GM21447 (cell line): ENCODE measurements around the gene SLC8B1.
A peak's percentile ranks its signal among the peaks of the same experiment; 100 is the strongest.
"Not testable (repeated sequence)": the region's sequence is repeated elsewhere in the genome, so short reads cannot be mapped to it uniquely, and the experiment has no call there.

Experiments used
- ATAC-seq: cut with Tn5 transposase; IDR thresholded peaks from one replicate; pipeline ENCODE4 v1.9.1; 2021; ENCODE audit not compliant: unreplicated experiment

The SLC8B1 gene

DNA sequence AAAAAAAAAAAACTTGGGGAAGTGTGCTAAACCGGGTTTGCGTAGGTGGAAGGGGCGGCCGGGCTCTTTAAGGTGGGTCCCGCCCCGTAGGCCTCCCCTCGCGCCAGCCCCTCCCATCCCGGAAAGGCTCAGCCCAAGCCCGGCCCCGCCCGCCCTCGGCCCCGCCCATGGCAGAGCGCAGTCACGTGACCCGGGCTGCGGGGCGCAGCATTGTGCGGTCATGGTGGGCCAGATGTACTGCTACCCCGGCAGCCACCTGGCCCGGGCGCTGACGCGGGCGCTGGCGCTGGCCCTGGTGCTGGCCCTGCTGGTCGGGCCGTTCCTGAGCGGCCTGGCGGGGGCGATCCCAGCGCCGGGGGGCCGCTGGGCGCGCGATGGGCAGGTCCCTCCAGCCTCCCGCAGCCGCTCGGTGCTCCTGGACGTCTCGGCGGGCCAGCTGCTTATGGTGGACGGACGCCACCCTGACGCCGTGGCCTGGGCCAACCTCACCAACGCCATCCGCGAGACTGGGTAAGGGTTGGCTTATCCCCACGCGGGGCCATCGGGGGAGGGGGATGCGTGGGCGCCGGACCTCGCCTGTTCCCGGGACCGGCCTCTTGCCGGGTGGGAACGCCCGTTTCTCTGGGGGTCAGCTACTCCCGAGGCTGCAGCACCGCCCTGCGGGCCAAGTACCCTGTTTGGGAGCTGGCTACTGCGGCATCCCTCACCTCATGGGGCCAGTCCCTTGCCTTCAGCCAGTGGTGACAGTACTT, 23.6 kb upstream of the SLC8B1 start, which contains the start of gene PLBD2:
Gene PLBD2 (plus strand): TSS at position 207 of the 752 bp plus-strand sequence. CDS start 14 bp downstream, at position 221.
- peak; percentile 82 for ATAC-seq

DNA sequence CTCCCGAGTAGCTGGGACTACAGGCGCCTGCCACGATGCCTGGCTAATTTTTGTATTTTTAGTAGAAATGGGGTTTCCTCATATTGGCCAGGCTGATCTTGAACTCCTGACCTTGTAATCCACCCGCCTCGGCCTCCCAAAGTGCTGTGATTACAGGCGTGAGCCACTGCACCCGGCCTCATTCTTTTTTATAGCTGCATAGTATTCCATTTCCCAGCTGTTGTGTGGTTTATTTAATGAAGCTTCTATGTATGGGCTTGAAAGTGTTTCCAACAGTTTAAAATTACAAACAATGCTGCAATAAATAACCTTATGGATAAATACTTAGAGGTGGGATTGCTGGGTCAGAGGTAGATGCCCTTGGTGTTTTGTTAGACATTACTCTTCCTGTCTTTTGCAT, 19.3 kb upstream of the SLC8B1 start:
- ATAC-seq, result not testable (repeated sequence)

DNA sequence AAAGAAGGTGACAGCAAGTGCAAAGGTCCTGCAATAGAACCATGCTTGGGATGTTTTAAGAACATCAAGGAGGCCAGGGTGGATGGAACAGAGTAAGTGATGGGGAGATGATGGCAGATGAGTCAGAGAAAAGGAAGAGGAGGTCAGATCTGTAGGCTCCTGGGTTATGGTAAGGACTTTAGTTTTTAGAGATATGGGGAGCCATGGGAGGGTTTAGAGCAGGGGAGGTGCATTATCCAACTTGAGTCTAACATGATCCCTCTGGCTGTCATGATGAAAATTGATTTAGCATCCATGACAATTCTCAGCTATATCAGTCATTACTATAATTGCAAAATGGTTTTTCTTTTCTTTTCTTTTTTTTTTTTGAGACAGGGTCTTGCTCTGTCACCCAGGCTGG, 16.2 kb upstream of the SLC8B1 start:
- ATAC-seq, result no peak

DNA sequence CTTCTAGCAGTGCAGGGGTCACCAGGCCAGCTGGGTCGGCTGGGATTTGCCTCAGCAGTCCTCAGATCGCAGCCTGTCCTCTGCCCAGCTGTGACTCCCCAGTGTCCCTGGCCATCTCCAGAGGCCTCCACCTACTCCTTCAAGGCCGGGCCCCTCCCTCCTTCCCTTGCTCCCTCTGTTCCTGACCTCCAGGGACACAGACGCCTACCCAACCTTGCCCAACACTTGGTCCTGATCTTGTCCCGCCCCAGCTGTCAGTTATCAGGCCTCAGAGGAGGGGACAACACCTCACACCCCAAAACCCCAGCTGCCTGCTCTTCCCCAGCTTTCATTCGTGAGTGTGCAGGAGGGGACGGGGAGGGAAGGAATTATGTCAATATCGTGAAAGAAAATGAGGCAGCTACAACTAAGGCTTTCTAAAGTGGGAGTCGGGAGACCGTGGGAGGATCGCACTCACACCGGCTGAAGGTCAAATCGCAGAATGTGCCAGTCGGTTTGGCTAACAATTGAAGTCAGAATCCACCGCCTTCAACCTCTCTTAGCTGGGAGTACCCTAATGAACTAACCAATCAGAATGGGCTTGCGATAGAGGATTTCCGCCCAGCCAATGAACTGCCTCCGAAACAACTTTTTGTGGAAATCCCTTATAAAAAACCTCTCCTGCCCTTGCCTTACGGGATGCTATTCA, 14.1 kb upstream of the SLC8B1 start:
- no peak for ATAC-seq

DNA sequence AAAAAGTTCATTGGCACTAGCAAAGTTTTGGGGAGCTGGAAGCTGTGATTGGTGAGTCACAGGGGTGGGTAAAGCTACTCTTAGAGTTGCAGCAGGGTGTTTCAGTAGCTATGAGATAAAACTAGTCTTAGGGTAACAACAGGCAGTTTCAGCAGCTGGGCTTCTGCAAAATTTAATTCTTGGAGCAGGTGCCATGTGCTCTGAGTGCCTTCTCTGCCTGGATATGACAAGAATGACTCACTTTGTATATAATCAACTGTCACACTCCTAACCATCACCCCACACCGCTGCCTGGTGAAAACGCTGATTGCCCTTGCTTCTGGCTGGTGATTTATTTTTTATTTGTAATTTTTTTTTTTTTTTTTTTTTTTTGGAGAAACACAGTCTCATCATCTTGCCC, 13.0 kb upstream of the SLC8B1 start:
- ATAC-seq, result no peak

DNA sequence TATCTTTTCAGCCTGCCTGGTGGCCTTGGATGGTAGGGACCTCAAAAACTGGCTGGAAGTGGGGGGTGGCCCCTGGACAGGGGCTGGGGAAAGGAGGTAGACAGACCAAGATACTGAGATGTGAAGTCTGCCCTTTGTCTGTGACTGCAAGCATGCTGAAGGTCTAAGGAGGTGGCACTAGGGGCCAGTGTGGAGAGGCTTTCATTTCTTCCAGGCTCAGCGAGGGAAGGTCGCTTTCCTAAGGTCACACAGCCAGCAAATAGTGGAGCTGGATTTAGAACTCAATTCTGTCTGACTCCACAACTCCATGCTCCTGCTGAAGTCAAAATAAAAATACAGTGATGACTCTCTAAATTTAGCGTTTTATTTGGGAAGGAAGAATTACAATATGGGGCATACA, 12.2 kb upstream of the SLC8B1 start:
- ATAC-seq, result no peak

DNA sequence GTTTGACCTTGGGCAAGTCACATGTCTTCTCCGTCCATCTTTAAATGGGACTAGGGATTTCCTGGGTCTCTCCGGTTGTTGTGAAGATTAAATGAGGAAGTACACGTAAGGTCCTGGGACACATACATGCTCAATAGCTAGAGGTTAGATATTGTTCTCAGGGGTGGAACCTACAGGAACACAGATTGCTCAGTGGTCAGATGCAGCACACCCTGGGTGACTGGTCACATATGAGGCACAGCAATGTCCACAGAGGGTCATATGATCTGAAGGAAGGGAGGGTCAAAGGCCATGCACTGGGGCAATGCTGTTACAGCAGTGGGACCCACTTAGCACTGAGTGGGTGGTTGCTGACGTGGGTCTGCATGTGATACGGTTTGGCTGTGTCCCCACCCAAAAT, 11.4 kb upstream of the SLC8B1 start:
- no peak for ATAC-seq

DNA sequence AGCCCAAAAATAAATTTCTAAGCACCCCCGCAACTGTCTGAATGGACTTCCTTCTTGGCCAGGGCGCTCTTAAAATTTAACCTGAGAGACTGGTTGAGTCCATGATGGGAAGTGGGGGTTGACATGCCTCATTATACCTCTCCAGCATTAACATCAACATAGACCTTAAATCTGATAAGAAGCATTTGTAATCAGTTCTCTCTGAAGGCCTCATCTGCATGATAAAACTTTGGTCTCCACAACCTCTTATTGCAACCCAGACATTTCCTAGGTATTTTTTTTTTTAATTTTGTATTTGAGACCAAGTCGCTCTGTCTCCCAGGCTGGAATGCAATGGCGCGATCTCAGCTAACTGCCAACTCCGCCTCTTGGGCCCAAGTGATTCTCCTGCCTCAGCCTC, 10.4 kb upstream of the SLC8B1 start:
- ATAC-seq, result no peak

DNA sequence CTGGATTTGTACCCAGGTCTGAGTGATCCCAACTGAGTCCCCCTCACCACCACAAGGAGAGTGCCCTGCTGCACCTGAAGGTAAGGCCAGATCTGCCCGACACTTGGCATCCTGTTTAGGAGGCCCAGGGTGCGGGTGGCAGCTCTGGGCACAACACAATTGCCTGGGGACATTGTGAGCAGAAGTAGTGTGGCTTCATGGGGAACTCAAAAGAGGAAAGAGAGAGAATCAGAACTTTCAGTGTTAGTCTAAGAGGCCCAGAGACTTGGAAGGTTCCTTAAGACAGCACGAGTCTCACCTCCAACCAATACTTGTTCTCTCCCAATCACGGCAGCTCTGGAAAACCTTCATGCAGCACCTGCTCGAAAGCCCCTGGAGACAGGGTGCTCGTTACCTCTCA, 6.6 kb upstream of the SLC8B1 start:
- no peak for ATAC-seq

DNA sequence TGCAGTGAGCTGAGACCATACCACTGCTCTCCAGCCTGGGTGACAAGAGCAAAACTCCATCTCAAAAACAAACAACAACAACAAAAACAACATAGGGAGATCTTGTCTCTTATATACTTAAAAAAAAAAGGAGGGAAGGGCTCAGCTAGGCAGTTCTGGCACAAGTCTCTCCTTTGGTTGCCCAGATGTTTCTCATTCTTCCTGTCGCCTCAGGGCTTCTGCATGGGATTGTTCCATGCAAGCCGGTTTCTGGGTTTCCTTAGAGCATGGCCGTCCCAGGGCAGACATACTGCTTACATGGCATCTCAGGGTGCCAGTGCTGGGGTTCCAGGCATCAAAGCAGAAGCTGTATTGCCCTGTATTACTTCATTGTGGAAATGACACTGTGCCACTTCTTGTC, 5.2 kb upstream of the SLC8B1 start:
- no peak for ATAC-seq

DNA sequence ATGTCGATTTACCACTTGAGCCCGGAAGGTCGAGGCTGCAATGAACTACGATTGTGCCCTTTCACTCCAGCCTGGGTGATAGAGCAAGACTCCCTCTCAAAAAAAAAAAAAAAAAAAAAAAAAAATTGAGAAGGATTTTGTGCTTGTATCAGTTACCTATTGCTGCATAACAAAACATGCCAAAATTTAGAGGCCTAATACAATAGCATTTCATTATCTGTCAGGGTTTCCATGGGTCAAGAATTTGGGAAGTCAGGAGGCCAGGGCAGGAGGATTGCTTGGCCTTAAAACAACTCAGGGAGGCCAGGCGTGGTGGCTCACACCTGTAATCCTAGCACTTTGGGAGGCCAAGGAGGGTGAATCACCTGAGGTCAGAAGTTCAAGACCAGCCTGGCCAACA, 4.6 kb upstream of the SLC8B1 start:
- ATAC-seq, result no peak

DNA sequence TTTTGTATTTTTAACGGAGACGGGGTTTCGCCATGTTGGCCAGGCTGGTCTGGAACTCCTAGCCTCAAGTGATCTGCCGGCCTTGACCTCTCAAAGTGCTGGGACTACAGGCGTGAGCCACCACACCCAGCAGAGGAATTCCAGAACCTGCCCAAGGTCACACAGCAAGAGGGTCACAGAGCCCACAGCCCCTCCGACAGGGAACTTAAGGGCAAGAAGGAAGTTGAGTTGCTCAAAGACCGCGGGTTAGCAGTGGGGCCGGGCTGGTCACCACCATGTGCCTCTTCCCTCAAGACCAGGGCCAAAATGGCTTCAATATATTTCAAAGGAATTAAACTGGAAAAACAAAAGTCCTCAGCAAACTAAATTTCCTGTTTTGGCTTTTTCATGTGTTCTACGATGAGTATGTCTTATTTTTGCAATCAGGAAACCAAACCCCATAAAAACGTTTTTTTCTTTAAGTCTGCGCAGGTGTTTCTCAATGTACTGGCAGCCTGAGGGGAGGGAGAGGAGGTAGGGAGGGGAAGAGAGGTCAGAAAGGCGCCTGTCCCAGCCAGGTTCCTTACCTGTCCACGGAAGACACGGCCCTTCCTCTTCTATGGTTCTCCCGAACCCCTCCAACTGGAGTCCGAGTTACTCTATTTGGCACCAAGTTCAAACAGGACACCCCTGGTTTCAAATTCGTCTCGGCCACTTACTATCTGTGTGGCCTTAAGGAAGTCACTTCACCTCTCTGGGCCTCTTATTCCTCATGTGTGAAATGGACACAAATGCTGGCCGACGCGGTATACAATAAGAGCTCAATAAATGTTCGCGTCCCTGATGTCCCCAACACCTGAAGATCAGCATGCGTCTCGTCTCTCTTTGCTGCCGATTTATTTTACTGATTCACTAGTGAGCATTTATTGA, 778 bp downstream of the SLC8B1 start:
- peak; percentile 24 for ATAC-seq

DNA sequence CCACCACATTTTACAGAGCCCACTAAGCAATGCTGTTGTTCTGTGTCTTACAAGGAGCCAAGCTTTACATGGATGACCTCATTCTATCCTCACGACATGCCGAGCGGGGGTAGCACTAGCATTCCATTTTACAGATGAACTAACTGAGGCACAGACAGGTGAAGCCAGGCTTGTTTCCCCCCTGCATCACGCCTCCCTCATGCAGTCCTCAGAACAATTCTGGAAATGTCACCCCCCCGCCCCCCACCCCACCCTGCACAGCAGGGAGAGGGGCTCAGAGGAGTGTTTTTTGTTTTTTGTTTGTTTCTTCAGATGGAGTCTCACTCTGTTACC, 1.5 kb downstream of the SLC8B1 start:
- ATAC-seq, result no peak

DNA sequence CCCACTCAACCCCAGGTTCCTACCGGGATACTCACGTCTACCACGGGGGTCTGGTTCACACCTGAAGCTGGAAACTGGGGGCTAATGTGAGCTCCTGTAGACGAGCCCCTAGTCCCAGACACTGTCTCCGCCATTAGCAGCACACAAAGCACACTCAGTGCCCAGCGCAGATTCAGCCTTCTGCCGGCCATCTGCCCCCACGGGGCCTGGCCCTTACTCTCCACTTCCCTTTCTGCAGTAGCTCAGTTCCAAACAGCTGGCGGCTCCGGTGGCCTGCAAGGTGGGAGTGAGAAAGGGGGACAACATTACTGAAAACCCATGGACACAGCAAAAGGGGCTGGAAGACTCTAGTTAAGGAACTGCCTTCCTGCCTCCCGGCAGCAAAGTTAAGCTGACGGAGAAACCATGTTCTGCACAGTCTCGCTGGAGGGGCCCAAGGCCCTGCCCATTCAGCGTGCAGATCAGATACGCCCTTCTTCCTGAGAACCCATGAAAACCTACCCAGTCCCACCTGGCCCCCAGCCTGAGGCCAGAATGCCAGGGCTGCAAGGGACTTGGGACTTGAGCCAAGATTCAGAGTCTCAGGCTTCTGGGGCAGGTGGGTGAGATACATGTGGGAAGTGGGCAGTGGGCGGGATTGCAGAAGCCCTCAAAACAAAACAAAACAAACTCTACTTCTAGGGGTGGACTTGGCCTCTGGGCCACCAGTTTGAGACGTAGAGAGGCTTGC, 2.1 kb downstream of the SLC8B1 start:
- ATAC-seq, result no peak

DNA sequence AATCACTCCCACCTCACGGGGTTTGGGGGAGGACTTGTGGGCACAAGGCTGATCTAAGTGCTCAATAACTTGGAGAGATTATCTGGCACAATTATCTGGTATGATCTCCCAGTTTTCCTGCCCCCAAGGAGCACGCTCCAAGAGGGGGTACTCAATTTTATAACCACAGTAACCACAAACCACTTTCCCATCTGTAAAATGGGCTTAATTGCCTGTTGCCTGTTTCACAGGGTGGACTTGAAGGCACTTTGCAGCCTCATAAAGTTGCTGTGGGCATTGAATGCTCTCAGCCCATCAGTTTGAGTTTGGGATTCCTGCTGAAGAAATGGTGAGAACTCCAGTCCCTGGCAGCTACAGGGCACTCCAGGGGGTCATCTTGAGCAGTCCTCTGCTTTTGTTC, 4.4 kb downstream of the SLC8B1 start:
- no peak for ATAC-seq

DNA sequence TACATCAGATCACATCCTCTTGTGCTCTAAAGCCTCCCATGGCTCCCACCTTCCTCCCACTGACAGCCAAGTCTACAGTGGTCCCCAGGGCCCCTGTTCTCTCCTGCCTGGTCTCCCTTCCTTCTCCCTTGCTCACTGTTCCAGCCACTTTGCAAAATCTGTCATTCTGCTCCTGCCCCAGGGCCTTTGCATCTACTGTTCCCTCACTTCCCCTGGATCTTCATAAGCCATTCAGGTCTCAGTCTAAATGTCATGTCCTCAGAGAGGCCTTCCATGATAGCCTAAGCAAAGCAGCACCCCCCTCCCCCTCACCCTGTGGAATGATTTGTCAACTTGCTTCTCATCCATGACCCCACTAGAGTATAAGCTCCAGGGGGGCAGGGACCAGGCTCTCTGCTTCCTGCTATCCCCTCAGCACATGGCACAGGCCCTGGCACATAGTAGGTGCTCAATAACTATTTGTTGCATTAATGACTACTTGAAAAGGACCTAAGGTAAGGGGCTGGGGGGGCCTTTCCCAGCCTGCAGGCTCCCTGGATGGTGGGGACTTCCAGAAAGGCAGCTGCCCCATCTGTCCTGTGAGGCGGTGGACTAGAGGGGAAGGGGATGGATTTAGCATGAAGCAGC, 5.0 kb downstream of the SLC8B1 start:
- no peak for ATAC-seq

DNA sequence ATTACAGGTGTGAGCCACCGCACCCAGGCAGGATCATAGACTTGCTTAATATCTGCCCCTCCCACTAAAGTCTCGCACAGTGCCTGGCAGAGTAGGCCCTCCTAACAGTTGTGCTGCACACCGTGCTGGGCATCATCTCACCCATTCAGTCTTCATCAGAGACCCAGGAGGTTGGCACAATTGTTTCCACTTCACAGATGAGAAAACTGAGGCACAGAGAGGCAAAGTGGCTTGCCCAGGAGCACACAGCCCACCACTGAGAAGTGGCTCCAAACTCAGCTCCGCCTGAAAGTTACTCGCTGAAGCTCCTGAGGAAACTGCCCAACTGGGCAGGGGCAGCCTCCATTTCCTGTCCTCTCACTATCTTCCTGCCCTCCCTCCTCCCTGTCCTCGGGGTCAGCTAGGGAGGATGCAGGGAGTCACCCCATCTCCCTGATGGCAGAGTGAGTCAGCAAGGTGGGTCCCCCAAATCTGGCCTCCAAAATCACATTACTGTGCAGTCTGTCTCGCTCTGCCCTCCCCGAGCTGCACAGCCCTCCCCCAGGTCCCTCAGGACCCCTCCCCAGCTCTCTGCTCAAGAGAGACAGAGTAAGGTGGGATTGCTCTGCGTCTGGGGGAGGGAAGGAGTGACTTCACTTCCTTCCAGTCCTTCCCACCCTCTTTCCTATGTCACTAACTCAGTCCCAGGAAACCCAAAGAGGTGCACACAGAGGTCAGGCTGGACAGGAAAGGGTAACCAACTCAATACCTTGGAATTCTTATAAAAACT, 5.7 kb downstream of the SLC8B1 start:
- no peak for ATAC-seq

DNA sequence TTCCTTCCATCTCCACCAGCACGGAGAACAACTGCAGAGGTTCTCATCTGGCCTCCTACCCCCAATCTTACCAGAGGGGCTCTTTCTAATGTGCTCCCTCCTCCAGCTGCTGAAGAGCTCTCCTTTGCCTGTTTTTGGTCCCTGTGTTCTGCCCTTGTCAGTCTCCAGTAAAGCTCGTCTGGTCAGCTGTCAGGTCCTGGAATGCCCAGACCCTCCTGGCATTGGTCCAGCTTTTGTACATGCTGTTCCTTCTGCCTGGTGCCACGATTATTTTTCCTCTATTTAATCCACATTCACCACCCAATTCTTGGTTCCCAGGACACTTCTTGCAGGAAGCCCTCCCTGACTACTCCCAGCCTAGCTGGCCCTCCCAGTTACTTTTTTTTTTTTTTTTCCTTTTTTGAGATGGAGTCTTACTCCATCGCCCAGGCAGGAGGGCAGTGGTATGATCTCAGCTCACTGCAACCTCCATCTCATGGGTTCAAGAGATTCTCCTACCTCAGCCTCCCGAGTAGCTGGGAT, 6.5 kb downstream of the SLC8B1 start:
- ATAC-seq, result no peak

DNA sequence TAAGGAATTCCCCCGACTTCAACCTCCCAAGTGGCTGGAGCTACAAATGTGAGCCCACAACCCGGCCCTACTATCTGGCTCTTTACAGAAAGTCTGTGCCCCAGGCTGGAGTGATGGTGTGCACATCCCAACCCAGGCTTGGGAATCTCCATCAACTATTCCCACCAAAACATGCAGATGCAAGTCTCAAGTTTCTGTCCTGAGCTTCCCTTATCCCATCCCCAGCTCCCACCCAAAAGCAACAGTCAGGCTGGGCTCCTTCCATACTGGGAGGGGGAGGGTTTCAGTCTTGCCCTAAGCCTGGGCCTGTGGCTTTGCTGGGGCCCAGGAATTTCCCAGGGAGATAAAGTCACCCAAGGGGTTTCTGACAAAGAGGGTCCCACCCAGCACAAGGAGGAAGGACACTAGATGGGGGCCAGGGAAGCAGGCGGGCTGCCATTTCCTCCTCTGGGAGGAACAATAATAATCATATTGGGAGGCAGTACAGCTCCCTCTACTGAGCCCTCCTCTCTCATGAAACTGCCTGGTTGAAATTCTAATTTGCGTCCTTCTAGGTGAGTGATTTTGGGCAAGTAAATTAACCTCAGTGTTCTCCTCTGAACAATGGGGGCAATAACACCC, 8.0 kb downstream of the SLC8B1 start:
- ATAC-seq, result no peak
